Measurements from ENCODE around the gene VRK3.
"Not testable (repeated sequence)": the region's sequence is repeated elsewhere in the genome, so short reads cannot be mapped to it uniquely, and the experiment has no call there.

DNA sequence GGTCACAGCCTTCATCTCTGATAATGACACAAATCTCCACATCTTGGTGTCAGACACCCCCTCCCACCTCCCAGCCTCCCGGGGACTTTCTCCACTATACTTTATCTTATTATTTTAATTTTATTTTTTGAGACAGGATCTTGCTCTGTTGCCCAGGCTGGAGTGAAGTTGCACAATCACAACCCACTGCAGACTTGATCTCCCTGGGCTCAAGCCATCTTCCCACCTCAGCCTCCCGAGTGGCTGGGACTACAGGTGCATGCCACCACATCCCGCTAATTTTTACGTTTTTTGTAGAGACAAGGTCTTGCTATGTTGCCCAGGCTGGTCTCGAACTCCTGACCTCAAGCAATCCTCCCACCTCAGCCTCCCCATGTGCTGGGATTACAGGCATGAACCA, 43.2 kb upstream of the VRK3 start:
- not testable (repeated sequence) for TF ChIP-seq FOSL2 (IDR thresholded peaks at IDR 0.05; ENCODE audit: borderline replicate concordance, low read depth); ELF1 (IDR thresholded peaks at IDR 0.05); MXI1 (IDR thresholded peaks at IDR 0.05; ENCODE audit: low read depth, low read length); RFX5 (IDR thresholded peaks at IDR 0.05; ENCODE audit: low read length); EP300 (IDR thresholded peaks at IDR 0.05; ENCODE audit: borderline replicate concordance in 1 of 2, low read depth in 1 of 2, low read length in 1 of 2)
- TF ChIP-seq, protein P1, sequence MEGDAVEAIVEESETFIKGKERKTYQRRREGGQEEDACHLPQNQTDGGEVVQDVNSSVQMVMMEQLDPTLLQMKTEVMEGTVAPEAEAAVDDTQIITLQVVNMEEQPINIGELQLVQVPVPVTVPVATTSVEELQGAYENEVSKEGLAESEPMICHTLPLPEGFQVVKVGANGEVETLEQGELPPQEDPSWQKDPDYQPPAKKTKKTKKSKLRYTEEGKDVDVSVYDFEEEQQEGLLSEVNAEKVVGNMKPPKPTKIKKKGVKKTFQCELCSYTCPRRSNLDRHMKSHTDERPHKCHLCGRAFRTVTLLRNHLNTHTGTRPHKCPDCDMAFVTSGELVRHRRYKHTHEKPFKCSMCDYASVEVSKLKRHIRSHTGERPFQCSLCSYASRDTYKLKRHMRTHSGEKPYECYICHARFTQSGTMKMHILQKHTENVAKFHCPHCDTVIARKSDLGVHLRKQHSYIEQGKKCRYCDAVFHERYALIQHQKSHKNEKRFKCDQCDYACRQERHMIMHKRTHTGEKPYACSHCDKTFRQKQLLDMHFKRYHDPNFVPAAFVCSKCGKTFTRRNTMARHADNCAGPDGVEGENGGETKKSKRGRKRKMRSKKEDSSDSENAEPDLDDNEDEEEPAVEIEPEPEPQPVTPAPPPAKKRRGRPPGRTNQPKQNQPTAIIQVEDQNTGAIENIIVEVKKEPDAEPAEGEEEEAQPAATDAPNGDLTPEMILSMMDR (IDR thresholded peaks at IDR 0.05), result not testable (repeated sequence)

Data from SK-N-SH (cell line).